DOHH2 (cell line): ENCODE results near the gene GABPB1.

Experiments
- H3F3A ChIP-seq: fragments of 200-600 bp; sonication (generic), shearing (Covaris generic); 2 replicates; pipeline ENCODE4 v1.6.0; 2016; ENCODE audit warnings: antibody characterized with exemption, mild to moderate bottlenecking; ENCODE audit not compliant: control insufficient read depth, insufficient read depth
- H3K27ac ChIP-seq: fragments of 200-600 bp; sonication (generic); 2 replicates; pipeline ENCODE4 v1.5.1; 2014; ENCODE audit warnings: low read depth, mild to moderate bottlenecking, low read length, moderate library complexity
- H3K27me3 ChIP-seq: fragments of 200-600 bp; sonication (generic); 2 replicates; pipeline ENCODE4 v1.6.1; 2014; ENCODE audit warnings: mild to moderate bottlenecking, low read length, mixed read lengths; ENCODE audit not compliant: control insufficient read depth
- H3K36me3 ChIP-seq: fragments of 200-600 bp; sonication (generic); 2 replicates; pipeline ENCODE4 v1.6.1; 2014; ENCODE audit warnings: mild to moderate bottlenecking, low read length, moderate library complexity, mixed read lengths; ENCODE audit not compliant: control insufficient read depth
- H3K4me1 ChIP-seq: fragments of 200-600 bp; sonication (generic); 2 replicates; pipeline ENCODE4 v1.6.1; 2014; ENCODE audit warnings: mild to moderate bottlenecking, low read length, mixed read lengths; ENCODE audit not compliant: control insufficient read depth
- H3K4me2 ChIP-seq: fragments of 200-600 bp; sonication (generic); 2 replicates; pipeline ENCODE4 v1.6.0; 2014; ENCODE audit warnings: mild to moderate bottlenecking, low read length, moderate library complexity
- H3K4me3 ChIP-seq: fragments of 200-600 bp; sonication (generic); 2 replicates; pipeline ENCODE4 v1.5.1; 2014; ENCODE audit warnings: mild to moderate bottlenecking, low read length, mixed read lengths
- H3K79me2 ChIP-seq: fragments of 200-600 bp; sonication (generic); 2 replicates; pipeline ENCODE4 v1.6.1; 2014; ENCODE audit warnings: mild to moderate bottlenecking, low read length, mixed read lengths; ENCODE audit not compliant: control insufficient read depth
- H3K9me2 ChIP-seq: fragments of 200-600 bp; sonication (generic); replicated peaks from 2 replicates; pipeline ENCODE4 v1.6.1; 2014; ENCODE audit warnings: mild to moderate bottlenecking, low read length, mixed read lengths; ENCODE audit not compliant: control insufficient read depth
- H3K9me3 ChIP-seq: fragments of 200-600 bp; sonication (generic); 2 replicates; pipeline ENCODE4 v1.6.1; 2014; ENCODE audit warnings: antibody characterized with exemption, low read length, mixed read lengths; ENCODE audit not compliant: control insufficient read depth, insufficient read depth
- H4K20me1 ChIP-seq: fragments of 200-600 bp; sonication (generic); 2 replicates; pipeline ENCODE4 v1.6.0; 2014; ENCODE audit warnings: low read depth, mild to moderate bottlenecking, antibody characterized with exemption, low read length, moderate library complexity; ENCODE audit not compliant: control insufficient read depth, insufficient read depth
- EZH2phosphoT487 ChIP-seq: fragments of 200-600 bp; sonication (generic); IDR thresholded peaks from 2 replicates; pipeline ENCODE4 v1.6.1; 2017; ENCODE audit warnings: borderline replicate concordance, mild to moderate bottlenecking, antibody characterized with exemption, low read length, moderate library complexity, mixed read lengths
- TF ChIP-seq, protein P1 (sequence below): fragments of 200-600 bp; sonication (generic); IDR thresholded peaks from one replicate; pipeline ENCODE4 v1.5.1; 2014; ENCODE audit warnings: antibody characterized with exemption, mild to moderate bottlenecking, low read depth, low read length; ENCODE audit not compliant: poor library complexity, severe bottlenecking

The GABPB1 gene

DNA sequence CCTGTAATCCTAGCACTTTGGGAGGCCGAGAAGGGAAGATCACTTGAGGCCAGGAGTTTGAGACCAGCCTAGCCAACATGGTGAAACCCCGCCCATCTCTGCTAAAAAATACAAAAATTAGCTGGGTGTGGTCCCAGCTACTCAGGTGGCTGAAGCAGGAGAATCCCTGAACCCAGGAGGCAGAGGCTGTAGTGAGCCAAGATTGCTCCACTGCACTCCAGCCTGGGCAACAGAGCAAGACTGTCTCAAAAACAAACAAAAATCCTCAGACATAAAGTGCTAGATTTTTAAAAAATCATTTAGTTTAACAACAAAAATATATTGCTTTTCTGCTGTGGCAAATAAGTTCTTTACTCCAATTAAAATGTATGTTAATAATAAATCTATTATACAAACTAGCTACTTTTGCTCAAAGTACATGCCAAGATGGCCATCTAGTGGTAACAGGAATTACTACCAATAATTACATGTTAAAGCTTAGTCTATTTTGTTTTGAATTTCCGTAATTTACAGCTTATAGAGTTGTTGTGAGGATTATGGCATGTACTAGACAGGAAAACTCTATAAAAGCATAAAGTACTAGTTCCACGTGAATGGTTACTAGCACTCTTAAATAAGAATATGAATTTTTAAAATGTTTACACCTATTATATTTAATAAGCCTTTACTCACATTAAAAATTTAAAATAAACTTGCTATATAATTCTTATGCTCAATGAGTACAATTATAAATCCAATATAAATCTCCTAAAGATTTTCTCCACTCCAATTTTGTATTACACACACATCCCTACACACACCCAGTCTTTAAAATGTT, 39.0 kb downstream of the GABPB1 start:
- TF ChIP-seq, protein P1, sequence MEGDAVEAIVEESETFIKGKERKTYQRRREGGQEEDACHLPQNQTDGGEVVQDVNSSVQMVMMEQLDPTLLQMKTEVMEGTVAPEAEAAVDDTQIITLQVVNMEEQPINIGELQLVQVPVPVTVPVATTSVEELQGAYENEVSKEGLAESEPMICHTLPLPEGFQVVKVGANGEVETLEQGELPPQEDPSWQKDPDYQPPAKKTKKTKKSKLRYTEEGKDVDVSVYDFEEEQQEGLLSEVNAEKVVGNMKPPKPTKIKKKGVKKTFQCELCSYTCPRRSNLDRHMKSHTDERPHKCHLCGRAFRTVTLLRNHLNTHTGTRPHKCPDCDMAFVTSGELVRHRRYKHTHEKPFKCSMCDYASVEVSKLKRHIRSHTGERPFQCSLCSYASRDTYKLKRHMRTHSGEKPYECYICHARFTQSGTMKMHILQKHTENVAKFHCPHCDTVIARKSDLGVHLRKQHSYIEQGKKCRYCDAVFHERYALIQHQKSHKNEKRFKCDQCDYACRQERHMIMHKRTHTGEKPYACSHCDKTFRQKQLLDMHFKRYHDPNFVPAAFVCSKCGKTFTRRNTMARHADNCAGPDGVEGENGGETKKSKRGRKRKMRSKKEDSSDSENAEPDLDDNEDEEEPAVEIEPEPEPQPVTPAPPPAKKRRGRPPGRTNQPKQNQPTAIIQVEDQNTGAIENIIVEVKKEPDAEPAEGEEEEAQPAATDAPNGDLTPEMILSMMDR = peak; percentile 47
- no peak for TF ChIP-seq EZH2phosphoT487
- Histone ChIP-seq H3K4me3 (no peak overlapping the region), H3K4me1 (no peaks in the 10 kb centered on the region), H3K9me3 (no peaks in the 10 kb centered on the region), H3K9me2 (no peaks in the 10 kb centered on the region), H3F3A (0 out of 2 replicates have a peak, but pooled peaks cover 2% of the 10 kb centered on the region), H3K36me3 (no peaks in the 10 kb centered on the region), H3K27ac (no peak overlapping the region), H3K4me2 (no peak overlapping the region), H3K79me2 (peaks cover 17% of the 10 kb centered on the region), H4K20me1 (no peaks in the 10 kb centered on the region), H3K27me3 (no peaks in the 10 kb centered on the region)

DNA sequence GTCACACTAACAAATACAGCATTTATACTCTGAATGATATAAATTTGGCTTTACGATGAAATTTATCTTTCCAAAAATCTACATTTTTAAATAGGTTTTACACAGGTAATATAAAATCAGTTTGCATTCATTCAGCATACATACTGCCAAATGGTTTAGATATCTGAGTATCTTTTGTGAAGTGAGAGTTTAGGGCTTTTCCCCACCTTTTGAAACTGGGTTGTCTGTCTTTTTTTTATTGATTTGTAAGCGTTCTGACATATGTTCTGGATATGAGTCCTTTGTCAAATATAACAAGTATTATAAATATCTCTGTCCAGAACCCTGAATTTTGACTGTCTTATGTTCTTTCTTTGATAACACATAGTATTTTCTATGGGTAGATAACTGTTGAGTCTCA, 42.4 kb downstream of the GABPB1 start:
- no peaks in the 10 kb centered on the region; the same call in 1 of the 2 replicates for H3K9me3 ChIP-seq
- no peaks in the 10 kb centered on the region for H3K4me1 ChIP-seq
- no peak for TF ChIP-seq EZH2phosphoT487
- TF ChIP-seq, protein P1 = no peak
- 0 out of 2 replicates have a peak, but pooled peaks cover 2% of the 10 kb centered on the region for H3F3A ChIP-seq
- peaks cover 9% of the 10 kb centered on the region for H3K36me3 ChIP-seq
- no peaks in the 10 kb centered on the region for H3K9me2 ChIP-seq
- no peak overlapping the region for H3K4me3 ChIP-seq
- no peaks in the 10 kb centered on the region for H4K20me1 ChIP-seq
- no peak overlapping the region for H3K27ac ChIP-seq
- H3K27me3 ChIP-seq = no peaks in the 10 kb centered on the region
- no peak overlapping the region for H3K4me2 ChIP-seq
- peaks cover 15% of the 10 kb centered on the region for H3K79me2 ChIP-seq

DNA sequence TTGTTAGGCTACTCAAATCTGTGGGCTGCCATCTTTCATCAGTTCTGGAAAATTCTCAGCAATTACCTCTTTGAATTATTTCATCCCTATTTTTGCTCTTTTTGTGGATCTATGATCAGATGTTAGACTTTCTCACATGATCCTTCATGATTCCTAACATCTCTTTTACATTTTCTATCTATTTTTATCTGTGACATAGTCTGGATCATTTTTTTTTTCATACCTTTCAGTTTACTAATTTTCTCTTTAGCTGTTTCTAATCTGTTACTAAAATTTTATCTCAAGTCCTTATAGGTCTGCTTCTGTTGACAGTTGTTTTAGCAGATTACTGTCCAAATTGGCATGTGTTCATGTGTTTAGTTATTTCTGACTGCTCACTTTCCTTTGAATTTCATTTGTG, 47.2 kb downstream of the GABPB1 start:
- Histone ChIP-seq H3K9me3 (no peaks in the 10 kb centered on the region; the same call in 1 of the 2 replicates), H3K4me3 (no peak overlapping the region), H4K20me1 (no peaks in the 10 kb centered on the region), H3K9me2 (no peaks in the 10 kb centered on the region), H3K36me3 (peaks cover 26% of the 10 kb centered on the region), H3K4me1 (peaks cover 4% of the 10 kb centered on the region), H3K4me2 (no peak overlapping the region), H3F3A (no peaks in the 10 kb centered on the region), H3K27ac (no peak overlapping the region), H3K79me2 (peaks cover 6% of the 10 kb centered on the region; the same call in 1 of the 2 replicates), H3K27me3 (no peaks in the 10 kb centered on the region)
- TF ChIP-seq, protein P1 = no peak
- no peak for TF ChIP-seq EZH2phosphoT487
